Activated CD4-positive, alpha-beta T cell treated with anti-CD3 and anti-CD28 coated beads, Interleukin-2, Interleukin-4, amounts not matched to agents 100 ng/mL and 50 ng/mL, durations not matched to agents 16 hours and 8 hours (primary cell): Measurements from ENCODE around the gene CAMTA1.

Experiments
- DNase-seq: peaks from one replicate; pipeline ENCODE4 v3.0.0-alpha.2; 2020; ENCODE audit warnings: low spot score

Gene CAMTA1

GRCh38 chr1:7077136-7077535 lies 291.9 kb downstream of the CAMTA1 start:
- DNase-seq = no peak

DNA sequence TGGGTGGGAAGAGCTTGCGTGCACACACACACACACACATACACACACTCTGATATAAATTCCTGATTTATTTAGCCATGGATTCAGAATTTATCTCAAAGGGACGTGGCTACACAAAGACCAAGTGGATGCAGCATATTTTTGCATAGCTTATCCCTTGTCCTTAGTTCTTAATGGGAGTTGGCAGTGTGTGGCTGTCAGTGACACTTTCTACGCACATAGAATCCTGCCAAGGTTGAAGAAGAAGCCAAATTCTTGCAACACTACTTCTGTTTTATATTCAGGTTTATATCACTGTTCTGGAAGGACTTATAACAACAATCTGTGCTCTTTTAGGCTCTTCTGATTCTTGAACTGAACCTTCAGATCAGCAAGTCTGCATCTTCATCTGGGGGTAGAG lies 292.7 kb downstream of the CAMTA1 start:
- DNase-seq = no peak

- no peak for DNase-seq
Measured at GRCh38 chr1:7079637-7080036, 294.4 kb downstream of the CAMTA1 start.

- no peak for DNase-seq
Measured at GRCh38 chr1:7084232-7084894, 299.1 kb downstream of the CAMTA1 start.

DNA sequence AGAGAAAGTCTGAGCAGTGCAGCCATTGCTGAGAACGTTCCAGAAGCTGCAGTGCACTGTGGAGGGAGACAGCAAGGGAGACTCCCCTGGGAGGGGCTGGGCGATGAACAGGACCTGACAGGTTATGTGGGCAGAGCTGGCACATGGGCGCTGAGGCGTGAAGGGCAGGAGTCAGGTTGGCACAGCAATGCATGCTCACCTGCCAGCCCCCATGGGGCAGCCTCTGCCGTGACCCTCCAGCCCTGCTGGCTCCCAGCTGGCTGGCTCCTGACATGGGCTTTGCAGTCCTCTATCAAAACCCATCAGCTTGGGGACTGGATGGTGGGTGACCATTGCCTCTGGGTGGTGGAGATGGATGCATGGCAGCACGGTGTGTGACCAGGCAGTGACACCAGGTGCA lies 300.3 kb downstream of the CAMTA1 start:
- no peak for DNase-seq

- DNase-seq = no peak
Measured at GRCh38 chr1:7086106-7086505, 300.9 kb downstream of the CAMTA1 start.

DNA sequence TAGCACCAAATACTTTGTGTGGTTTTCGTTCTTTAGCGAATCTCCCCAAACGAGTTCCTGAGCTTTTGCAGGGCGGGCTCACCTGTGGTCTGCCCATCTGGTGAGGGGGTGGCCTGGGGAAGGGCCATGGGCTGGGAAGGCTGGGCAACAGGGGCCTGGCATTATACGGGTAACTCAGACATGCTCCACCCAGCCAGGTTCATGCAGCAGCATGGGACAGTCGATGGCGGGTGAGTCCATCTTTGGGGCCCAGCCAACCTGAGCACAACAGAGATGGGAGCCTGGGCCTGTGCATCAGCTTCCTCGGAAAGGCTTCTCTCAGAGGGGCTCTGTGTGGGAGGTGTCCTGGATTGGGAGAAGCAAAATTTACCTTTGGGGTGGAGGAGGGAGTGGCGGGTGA lies 302.6 kb downstream of the CAMTA1 start:
- DNase-seq = no peak

- no peak for DNase-seq
Measured at GRCh38 chr1:7089497-7089896, 304.2 kb downstream of the CAMTA1 start.

- DNase-seq = no peak
Measured at GRCh38 chr1:7093297-7093696, 308.0 kb downstream of the CAMTA1 start.

DNA sequence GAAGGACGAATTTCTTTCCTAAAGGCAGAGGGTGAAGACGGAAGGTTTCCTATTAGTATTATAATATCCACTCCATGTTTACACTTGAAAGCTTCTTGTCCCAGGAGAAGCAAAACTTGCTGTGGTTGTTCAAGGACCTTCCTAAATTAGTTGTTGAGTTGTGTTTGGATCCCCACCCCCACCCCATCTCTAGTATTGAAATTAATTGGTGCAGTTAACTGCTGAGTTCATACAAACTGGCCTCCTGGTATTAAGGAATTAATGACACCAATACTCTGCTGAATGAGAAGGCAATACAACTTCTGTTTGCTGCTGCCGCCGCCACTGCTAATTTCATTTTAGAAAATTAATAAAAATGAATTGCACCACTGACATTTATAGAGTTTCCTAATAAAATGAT lies 308.8 kb downstream of the CAMTA1 start:
- DNase-seq = no peak

DNA sequence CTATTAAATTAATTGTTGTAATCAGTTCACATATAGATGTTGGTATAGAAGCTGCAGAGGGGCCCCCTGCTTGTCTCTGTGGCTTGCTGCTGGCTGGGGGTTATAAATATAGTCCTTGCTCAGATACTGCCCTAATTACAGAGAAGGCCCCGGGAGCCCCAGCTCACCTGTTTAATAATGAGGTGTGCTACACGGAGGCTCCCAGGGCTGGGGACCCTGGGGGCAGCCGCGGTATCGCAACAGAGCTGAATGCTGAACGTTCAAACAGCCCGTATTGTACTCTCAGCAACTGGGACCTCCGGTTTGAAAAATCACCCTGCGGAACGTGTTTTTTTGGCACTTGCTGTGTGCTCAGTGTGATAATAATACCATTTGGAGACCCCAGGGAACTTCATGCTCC lies 309.3 kb downstream of the CAMTA1 start:
- no peak for DNase-seq

GRCh38 chr1:7095343-7095964 lies 310.2 kb downstream of the CAMTA1 start:
- no peak for DNase-seq

DNA sequence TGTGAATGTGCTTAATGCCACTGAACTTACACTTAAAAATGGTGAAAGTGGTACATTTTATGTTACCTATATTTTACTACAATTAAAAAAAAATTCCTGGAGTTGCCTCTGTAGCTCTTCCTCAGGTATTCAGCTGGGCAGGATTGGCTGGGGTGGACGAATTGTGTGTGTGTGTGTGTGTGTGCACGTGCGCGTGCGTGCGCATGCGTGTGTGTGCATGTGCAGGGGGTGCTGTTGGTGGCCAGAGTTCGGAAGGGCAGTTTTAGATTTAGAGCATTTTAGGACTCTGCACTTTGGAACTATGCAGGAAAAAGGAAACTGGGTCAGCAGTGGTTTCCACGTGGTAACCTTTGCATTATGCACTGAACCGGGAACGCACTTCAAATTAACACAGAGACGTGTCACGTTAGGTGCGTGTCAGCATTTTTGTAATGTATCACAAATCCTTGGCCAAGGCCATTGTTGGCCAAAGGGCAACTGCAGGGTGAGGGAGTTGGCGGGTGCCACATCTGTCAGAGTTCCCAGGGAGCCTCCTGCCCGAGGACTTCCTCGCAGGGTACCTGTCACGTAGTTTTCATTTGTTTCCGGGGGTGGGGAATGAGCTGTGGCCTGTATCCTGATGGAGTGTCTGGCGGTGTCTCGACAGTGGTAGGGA lies 312.8 kb downstream of the CAMTA1 start:
- no peak for DNase-seq

- no peak for DNase-seq
Measured at GRCh38 chr1:7098641-7099040, 313.4 kb downstream of the CAMTA1 start.

DNA sequence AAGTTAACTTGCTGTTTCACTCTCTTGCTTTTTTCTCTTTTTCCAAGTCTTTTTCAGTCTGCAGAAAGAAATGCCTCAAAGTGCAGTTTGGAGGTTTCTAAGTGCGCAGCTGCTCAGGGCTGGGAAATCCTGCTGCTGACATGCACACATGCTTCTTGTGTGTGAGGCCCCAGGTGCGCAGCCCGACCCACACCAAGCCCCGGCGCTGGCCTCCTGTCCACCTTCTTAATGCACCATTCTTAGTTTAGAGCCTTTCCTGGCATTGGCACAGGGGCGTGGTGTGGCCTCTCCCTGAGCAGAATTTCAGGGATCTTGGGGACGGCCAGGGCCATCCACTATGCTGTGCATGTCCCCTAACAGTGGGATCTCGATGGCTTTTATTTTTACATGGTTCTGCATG lies 315.2 kb downstream of the CAMTA1 start:
- no peak for DNase-seq

DNA sequence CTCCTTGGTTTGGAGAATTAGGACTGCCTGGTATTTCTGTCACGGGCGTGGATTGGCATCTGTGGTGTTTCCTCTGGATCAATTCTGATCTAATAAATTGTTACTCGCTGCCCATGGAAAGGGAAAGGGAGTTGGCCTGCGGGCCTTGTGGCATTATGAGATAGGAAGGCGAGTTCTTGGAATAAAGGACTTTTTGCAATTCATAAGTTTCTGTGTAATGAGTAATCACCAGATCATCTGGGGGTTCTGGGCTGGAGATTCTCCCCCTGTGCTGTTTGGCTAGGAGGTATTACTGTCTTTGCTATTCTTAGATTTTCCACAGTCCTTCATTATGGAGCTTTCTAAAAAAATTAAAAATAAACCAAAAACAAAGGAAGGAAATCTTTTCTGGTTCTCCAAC lies 315.9 kb downstream of the CAMTA1 start:
- DNase-seq = no peak

GRCh38 chr1:7103361-7103782 lies 318.1 kb downstream of the CAMTA1 start:
- no peak for DNase-seq

GRCh38 chr1:7103874-7104273 lies 318.6 kb downstream of the CAMTA1 start:
- DNase-seq = no peak

- DNase-seq = no peak
Measured at GRCh38 chr1:7104339-7104738, 319.1 kb downstream of the CAMTA1 start.

DNA sequence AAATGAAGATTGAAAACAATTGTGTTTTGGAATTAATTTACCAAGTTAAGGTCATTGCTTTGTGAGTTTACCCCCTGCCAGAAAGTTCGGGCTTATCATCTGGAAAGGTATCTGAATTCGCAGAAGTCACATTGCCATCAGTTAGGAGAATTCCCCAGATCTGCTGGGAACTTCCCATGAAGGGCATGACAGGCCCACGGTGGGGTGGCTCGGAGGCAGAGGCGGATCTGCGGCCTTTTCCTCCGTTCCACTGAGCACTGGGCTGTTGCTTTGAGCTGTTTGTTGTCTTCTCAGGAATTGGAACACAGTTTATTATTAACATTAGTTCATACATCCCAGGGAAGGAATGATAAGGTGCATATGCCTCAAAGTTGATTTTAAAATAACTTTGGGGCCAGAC lies 320.0 kb downstream of the CAMTA1 start:
- DNase-seq = no peak

GRCh38 chr1:7106442-7107108 lies 321.3 kb downstream of the CAMTA1 start:
- no peak for DNase-seq

DNA sequence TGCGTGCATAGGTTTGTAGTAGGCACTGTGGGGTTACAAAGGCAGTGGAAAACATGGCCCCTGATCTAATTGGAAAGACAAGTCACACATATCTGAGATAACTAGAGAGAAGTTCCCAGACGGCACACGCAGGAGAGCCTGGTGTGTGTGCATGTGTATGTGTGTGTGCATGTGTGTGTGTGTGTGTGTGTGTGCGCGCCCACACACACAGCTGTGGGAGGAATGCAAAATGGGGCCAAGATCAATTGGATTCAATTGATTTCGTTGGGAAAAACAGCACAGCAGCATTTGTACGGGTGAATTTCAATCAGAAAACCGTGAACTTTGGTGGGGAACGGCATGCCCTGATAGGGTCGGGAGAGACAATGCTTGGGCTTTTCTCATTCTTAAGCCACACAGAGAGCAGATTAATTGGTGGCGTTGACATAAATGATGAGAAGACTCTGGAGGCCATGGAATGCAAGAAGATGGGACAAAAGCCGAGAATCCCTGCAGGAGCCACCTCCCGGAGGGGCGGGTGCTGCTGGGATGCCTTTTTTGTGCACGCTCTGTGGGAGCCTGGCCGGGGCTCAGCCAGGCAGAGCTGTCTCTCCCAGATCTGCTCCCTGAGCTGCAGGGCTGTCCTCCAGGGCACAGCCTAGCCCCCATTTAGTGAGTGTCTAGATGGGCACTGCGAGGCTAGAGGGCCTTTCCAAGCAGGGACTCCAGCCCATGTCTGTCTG lies 322.0 kb downstream of the CAMTA1 start:
- DNase-seq = no peak
